K562 (cell line): Measurements from ENCODE around the gene ASS1. TPM values are rescaled to one million over a fixed set of nuclear protein-coding genes. Genes with fewer than 3 reads are reported as not detected.
A peak's percentile ranks its signal among the peaks of the same experiment; 100 is the strongest.

Experiments used
- ATF7 ChIP-seq: fragments of 450-650 bp; IDR thresholded peaks from 2 replicates; pipeline ENCODE4 v1.7.1; 2014; ENCODE audit warnings: mild to moderate bottlenecking, moderate library complexity
- CSDE1 ChIP-seq, 2 experiments: fragments of 450-650 bp; IDR thresholded peaks; 2 replicates each; pipeline ENCODE4 v1.6.1; 2016; ENCODE audit warnings: mild to moderate bottlenecking in 1 of 2
- FOSL1 ChIP-seq: fragments of 200-800 bp; sonication (Bioruptor generic); conservative IDR thresholded peaks from 2 replicates; pipeline ENCODE4 v1.6.1; 2016; ENCODE audit warnings: missing genetic modification characterization, missing compliant biosample characterization
- GABPA ChIP-seq: fragments of 200-800 bp; sonication (Bioruptor generic); conservative IDR thresholded peaks from 2 replicates; pipeline ENCODE4 v1.6.1; 2016; ENCODE audit warnings: low read depth, missing genetic modification characterization, missing compliant biosample characterization
- ILF3 ChIP-seq: fragments of 450-650 bp; IDR thresholded peaks from 2 replicates; pipeline ENCODE4 v1.6.1; 2018; ENCODE audit warnings: antibody characterized with exemption, mild to moderate bottlenecking, moderate library complexity, borderline replicate concordance
- JUND ChIP-seq, 2 experiments: IDR thresholded peaks; 2 replicates in 1 of 2; 3 replicates in 1 of 2; pipeline ENCODE4 v1.6.1; 2011; ENCODE audit warnings: borderline replicate concordance in 2 of 2, low read depth in 2 of 2, low read length in 2 of 2, improper control_type of control experiment in 1 of 2, missing biosample characterization in 1 of 2, missing genetic modification characterization in 1 of 2, missing genetic modification reagents in 1 of 2
- LARP7 ChIP-seq: fragments of 450-650 bp; IDR thresholded peaks from 2 replicates; pipeline ENCODE4 v1.6.1; 2016
- MCM7 ChIP-seq, 2 experiments: fragments of 450-650 bp; IDR thresholded peaks; 2 replicates each; pipeline ENCODE4 v1.6.1; 2016 to 2018
- MTA1 ChIP-seq: fragments of 450-650 bp; IDR thresholded peaks from 2 replicates; pipeline ENCODE4 v1.6.1; 2017; ENCODE audit warnings: borderline replicate concordance
- THAP12 ChIP-seq: fragments of 250-450 bp; sonication (Bioruptor Pico); IDR thresholded peaks from 2 replicates; pipeline ENCODE4 v1.9.0; 2021; ENCODE audit warnings: mild to moderate bottlenecking, inconsistent platforms
- YBX1 ChIP-seq: fragments of 450-650 bp; IDR thresholded peaks from 2 replicates; pipeline ENCODE4 v1.7.1; 2016; ENCODE audit warnings: mild to moderate bottlenecking
- ZBTB8A ChIP-seq: fragments of 450-650 bp; IDR thresholded peaks from 2 replicates; pipeline ENCODE4 v1.6.1; 2018; ENCODE audit warnings: mild to moderate bottlenecking, moderate library complexity; ENCODE audit not compliant: partially characterized antibody
- ZNF24 ChIP-seq: fragments of 450-650 bp; IDR thresholded peaks from 2 replicates; pipeline ENCODE4 v1.6.1; 2016
- ZNF282 ChIP-seq: sonication (generic); formaldehyde crosslinking; IDR thresholded peaks from 2 replicates; pipeline ENCODE4 v1.8.1; 2023; ENCODE audit warnings: missing genetic modification reagents
- ZNF445 ChIP-seq: fragments of 250-450 bp; sonication (Bioruptor Pico); IDR thresholded peaks from 2 replicates; pipeline ENCODE4 v1.4.0; 2020; ENCODE audit warnings: low read depth, mild to moderate bottlenecking, moderate library complexity
- polyA plus RNA-seq, 8 experiments: library from polyadenylated mRNA; depleted of rRNA in 4 of 8; stranded (reverse) in 5 of 8; unstranded in 3 of 8; fragments of >200 nt; fragmentation: Nextera tagmentation in 2 of 8; fragmentation: Illumina TruSeq in 1 of 8; extraction: Ambion mirVana in 2 of 8; extraction: Trizol in 1 of 8; gene quantifications; 2 replicates each; pipeline versions ENCODE4 v1.2.1 to v1.2.3, GENCODE V29; 2011 to 2014; ENCODE audit warnings: inconsistent platforms in 1 of 8, missing spikeins in 1 of 8
- total RNA-seq, 7 experiments: library from RNA; depleted of rRNA in 6 of 7; stranded (reverse); fragments of >200 nt in 6 of 7; fragmentation: Illumina TruSeq in 2 of 7; extraction: Trizol in 2 of 7; gene quantifications; 2 replicates each; pipeline versions ENCODE4 v1.2.1 to v1.2.3, GENCODE V29; 2011 to 2021; ENCODE audit warnings: low replicate concordance in 1 of 7
- TF ChIP-seq, protein P1 (sequence below): IDR thresholded peaks from 3 replicates; pipeline ENCODE4 v1.6.1; 2011; ENCODE audit warnings: borderline replicate concordance, mild to moderate bottlenecking, moderate library complexity; ENCODE audit not compliant: insufficient read length; ENCODE audit errors: extremely low read depth
- TF ChIP-seq, protein P2 (sequence below): fragments of 450-650 bp; IDR thresholded peaks from 2 replicates; pipeline ENCODE4 v1.6.1; 2017; ENCODE audit warnings: antibody characterized with exemption

Gene ASS1
- total and polyA plus RNA-seq, 9 of the 15 experiments (the other 6 are each of a cell fraction or from before 2014, with no cell fraction given), result 1.5 to 5.7 (median 3.7) TPM

- TF ChIP-seq, protein P1, sequence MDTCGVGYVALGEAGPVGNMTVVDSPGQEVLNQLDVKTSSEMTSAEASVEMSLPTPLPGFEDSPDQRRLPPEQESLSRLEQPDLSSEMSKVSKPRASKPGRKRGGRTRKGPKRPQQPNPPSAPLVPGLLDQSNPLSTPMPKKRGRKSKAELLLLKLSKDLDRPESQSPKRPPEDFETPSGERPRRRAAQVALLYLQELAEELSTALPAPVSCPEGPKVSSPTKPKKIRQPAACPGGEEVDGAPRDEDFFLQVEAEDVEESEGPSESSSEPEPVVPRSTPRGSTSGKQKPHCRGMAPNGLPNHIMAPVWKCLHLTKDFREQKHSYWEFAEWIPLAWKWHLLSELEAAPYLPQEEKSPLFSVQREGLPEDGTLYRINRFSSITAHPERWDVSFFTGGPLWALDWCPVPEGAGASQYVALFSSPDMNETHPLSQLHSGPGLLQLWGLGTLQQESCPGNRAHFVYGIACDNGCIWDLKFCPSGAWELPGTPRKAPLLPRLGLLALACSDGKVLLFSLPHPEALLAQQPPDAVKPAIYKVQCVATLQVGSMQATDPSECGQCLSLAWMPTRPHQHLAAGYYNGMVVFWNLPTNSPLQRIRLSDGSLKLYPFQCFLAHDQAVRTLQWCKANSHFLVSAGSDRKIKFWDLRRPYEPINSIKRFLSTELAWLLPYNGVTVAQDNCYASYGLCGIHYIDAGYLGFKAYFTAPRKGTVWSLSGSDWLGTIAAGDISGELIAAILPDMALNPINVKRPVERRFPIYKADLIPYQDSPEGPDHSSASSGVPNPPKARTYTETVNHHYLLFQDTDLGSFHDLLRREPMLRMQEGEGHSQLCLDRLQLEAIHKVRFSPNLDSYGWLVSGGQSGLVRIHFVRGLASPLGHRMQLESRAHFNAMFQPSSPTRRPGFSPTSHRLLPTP, result no peak
- TF ChIP-seq ZNF445 (CRISPR knock-in tag) (no peak), ZNF282 (CRISPR knock-in tag) (no peak), FOSL1 (tag) (peak; percentile 87), CSDE1 (IDR thresholded peaks at IDR 0.05) (no peak), JUND (IDR thresholded peaks at IDR 0.05; ENCODE audit: borderline replicate concordance, low read depth, low read length) (no peak), JUND (tag; IDR thresholded peaks at IDR 0.05; ENCODE audit: borderline replicate concordance, low read depth, low read length) (0 out of 3 replicates have a peak, but pooled peaks have one; percentile 14), THAP12 (CRISPR knock-in tag) (no peak), LARP7 (no peak), ZNF24 (peak; percentile 20; the same call in 1 of the 2 replicates), ATF7 (no peak), GABPA (no peak), ILF3 (no peak), YBX1 (no peak), MCM7 (IDR thresholded peaks at IDR 0.05) (no peak), ZBTB8A (no peak), MTA1 (no peak)
- TF ChIP-seq, protein P2, sequence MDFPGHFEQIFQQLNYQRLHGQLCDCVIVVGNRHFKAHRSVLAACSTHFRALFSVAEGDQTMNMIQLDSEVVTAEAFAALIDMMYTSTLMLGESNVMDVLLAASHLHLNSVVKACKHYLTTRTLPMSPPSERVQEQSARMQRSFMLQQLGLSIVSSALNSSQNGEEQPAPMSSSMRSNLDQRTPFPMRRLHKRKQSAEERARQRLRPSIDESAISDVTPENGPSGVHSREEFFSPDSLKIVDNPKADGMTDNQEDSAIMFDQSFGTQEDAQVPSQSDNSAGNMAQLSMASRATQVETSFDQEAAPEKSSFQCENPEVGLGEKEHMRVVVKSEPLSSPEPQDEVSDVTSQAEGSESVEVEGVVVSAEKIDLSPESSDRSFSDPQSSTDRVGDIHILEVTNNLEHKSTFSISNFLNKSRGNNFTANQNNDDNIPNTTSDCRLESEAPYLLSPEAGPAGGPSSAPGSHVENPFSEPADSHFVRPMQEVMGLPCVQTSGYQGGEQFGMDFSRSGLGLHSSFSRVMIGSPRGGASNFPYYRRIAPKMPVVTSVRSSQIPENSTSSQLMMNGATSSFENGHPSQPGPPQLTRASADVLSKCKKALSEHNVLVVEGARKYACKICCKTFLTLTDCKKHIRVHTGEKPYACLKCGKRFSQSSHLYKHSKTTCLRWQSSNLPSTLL, result no peak
Observed at GRCh38 chr9:130539420-130540223, 94.9 kb downstream of the ASS1 start (continued).
